T-cell (primary cell): ENCODE measurements around the gene KNTC1. TPM values are rescaled to one million over a fixed set of nuclear protein-coding genes. Genes with fewer than 3 reads are reported as not detected.
"Not testable (repeated sequence)": the region's sequence is repeated elsewhere in the genome, so short reads cannot be mapped to it uniquely, and the experiment has no call there.

Source experiments
- ATAC-seq, 4 experiments: fragments of 200-7000 bp in 3 of 4; fragments of 150-1000 bp in 1 of 4; cut with Tn5 transposase; replicated peaks in 1 of 4; 1 replicate in 3 of 4; 2 replicates in 1 of 4; pipeline ENCODE4 v1.10.0; 2021; ENCODE audit warnings: moderate library complexity in 3 of 4, mild to moderate bottlenecking in 2 of 4, moderate number of reproducible peaks in 1 of 4
- CTCF ChIA-PET, 2 donors: fragments of 300-600 bp; sonication (Branson Sonifier 250); formaldehyde crosslinking; loops; one replicate each; lab custom pipeline; 2022; ENCODE audit warnings: antibody characterized with exemption in 2 of 2; lab: Charles Lee
- POLR2A ChIA-PET, 2 donors: fragments of 300-600 bp; sonication (Branson Sonifier 250); formaldehyde crosslinking; loops; one replicate each; lab custom pipeline; 2022; ENCODE audit warnings: antibody characterized with exemption in 2 of 2; lab: Charles Lee
- DNase-seq, 35 experiments: peaks; one replicate each; pipeline versions ENCODE4 v3.0.0 to v3.0.0-alpha.2; 2013 to 2023
- H3K27ac ChIP-seq: one replicate; pipeline ENCODE4 v1.5.1; 2013; ENCODE audit warnings: low read length
- H3K27me3 ChIP-seq, 2 experiments: replicated peaks in 1 of 2; 1 replicate in 1 of 2; 2 replicates in 1 of 2; pipeline versions ENCODE4 v1.6.1 to v1.7.0; 2013; ENCODE audit warnings: low read length in 1 of 2, mixed read lengths in 1 of 2; ENCODE audit not compliant: control insufficient read depth in 2 of 2, insufficient read depth in 2 of 2; ENCODE audit errors: extremely low read depth in 1 of 2
- H3K36me3 ChIP-seq, 2 donors: 1 replicate in 1 of 2; 2 replicates in 1 of 2; pipeline versions ENCODE4 v1.6.1 to v1.7.0; 2013; ENCODE audit warnings: low read length in 1 of 2; ENCODE audit not compliant: control insufficient read depth in 2 of 2, insufficient read depth in 1 of 2; ENCODE audit errors: extremely low read depth in 1 of 2
- H3K4me1 ChIP-seq, 2 experiments: 1 replicate in 1 of 2; 2 replicates in 1 of 2; pipeline versions ENCODE4 v1.6.1 to v1.7.0; 2013; ENCODE audit warnings: low read length in 2 of 2, mixed read lengths in 1 of 2; ENCODE audit not compliant: insufficient read depth in 2 of 2, control insufficient read depth in 1 of 2; ENCODE audit errors: extremely low read depth in 1 of 2
- H3K4me3 ChIP-seq, 2 donors: 1 replicate in 1 of 2; 2 replicates in 1 of 2; pipeline versions ENCODE4 v1.5.1 to v1.7.0; 2013; ENCODE audit warnings: mild to moderate bottlenecking in 2 of 2, low read length in 1 of 2, moderate library complexity in 1 of 2; ENCODE audit not compliant: control insufficient read depth in 1 of 2; ENCODE audit errors: extremely low read depth in 1 of 2
- H3K9me3 ChIP-seq: 2 replicates; pipeline ENCODE4 v1.7.0; 2013
- H3K27ac Mint-ChIP-seq, 2 donors: one replicate each; pipeline ENCODE4 v1.8.0; 2020 to 2021; ENCODE audit warnings: mild to moderate bottlenecking in 2 of 2, mixed read lengths in 2 of 2
- H3K27me3 Mint-ChIP-seq, 2 donors: one replicate each; pipeline ENCODE4 v1.8.0; 2021 to 2022; ENCODE audit warnings: mixed read lengths in 2 of 2
- H3K36me3 Mint-ChIP-seq: one replicate; pipeline ENCODE4 v1.8.0; 2021; ENCODE audit warnings: mixed read lengths
- H3K4me1 Mint-ChIP-seq, 3 donors: one replicate each; pipeline ENCODE4 v1.8.0; 2020 to 2022; ENCODE audit warnings: mixed read lengths in 3 of 3, mild to moderate bottlenecking in 1 of 3
- H3K4me3 Mint-ChIP-seq, 3 donors: one replicate each; pipeline ENCODE4 v1.8.0; 2020 to 2022; ENCODE audit warnings: mild to moderate bottlenecking in 3 of 3, mixed read lengths in 3 of 3, moderate library complexity in 3 of 3
- H3K9me3 Mint-ChIP-seq, 3 donors: one replicate each; pipeline ENCODE4 v1.8.0; 2020 to 2022; ENCODE audit warnings: mixed read lengths in 3 of 3
- WGBS: methylation state at CpG from one replicate; pipeline ENCODE4 v1.1.5; 2013; ENCODE audit warnings: missing lambda C conversion rate; ENCODE audit not compliant: insufficient coverage; 5-methylcytosine and 5-hydroxymethylcytosine counted together
- total RNA-seq, 35 experiments: library from RNA in 6 of 35; stranded (reverse) in 6 of 35; fragments of 120-200 nt in 1 of 35; gene quantifications; one replicate each; pipeline versions ENCODE4 v1.2.1 to v1.2.4 and lab custom pipeline; 2013 to 2026

KNTC1 gene
- total RNA-seq, 5 donors from 2014 or later (not counting 1 experiment from before 2014, with no cell fraction given): 26.2 to 35.7 (median 29.2) TPM

GRCh38 chr12:122563361-122563760 is 36.3 kb downstream of the KNTC1 start:
- Histone ChIP-seq H3K9me3 (no peaks in the 10 kb centered on the region), H3K4me1 (no peaks in the 10 kb centered on the region), H3K4me3 (no peak overlapping the region), H3K27ac (no peak overlapping the region), H3K36me3 (peaks cover 0 to 14% of the 10 kb centered on the region in 2 donors), H3K27me3 (no peaks in the 10 kb centered on the region)
- Mint-ChIP-seq H3K36me3 (peaks cover 19% of the 10 kb centered on the region), H3K4me3 (no peak overlapping the region), H3K9me3 (no peaks in the 10 kb centered on the region), H3K27me3 (no peaks in the 10 kb centered on the region), H3K27ac (no peak overlapping the region), H3K4me1 (no peaks in the 10 kb centered on the region)
- WGBS: no CpG with 5 or more reads among the region's 4 CpGs
- ATAC-seq: no peak
- CTCF ChIA-PET: no interaction called here
- no peak for DNase-seq
- POLR2A ChIA-PET: no interaction called here

GRCh38 chr12:122566816-122567215 is 39.8 kb downstream of the KNTC1 start:
- H3K9me3 ChIP-seq, ATAC-seq, H3K4me3 Mint-ChIP-seq, H3K4me3 ChIP-seq, DNase-seq, H3K27ac Mint-ChIP-seq, H3K4me1 ChIP-seq, H3K4me1 Mint-ChIP-seq, H3K27me3 Mint-ChIP-seq, H3K9me3 Mint-ChIP-seq, H3K27me3 ChIP-seq, CTCF ChIA-PET, H3K27ac ChIP-seq: not testable (repeated sequence)
- POLR2A ChIA-PET: interaction anchor here in 1 of 2 donors (0.6 kb wide), 1 partner anchor 9 kb away, joined by 3 read pairs; no protein-coding TSS in a partner anchor
- 100% methylated on average over 4 of the region's 5 CpGs for WGBS
- H3K36me3 ChIP-seq: peaks cover 3 to 18% of the 10 kb centered on the region in 2 donors
- H3K36me3 Mint-ChIP-seq: peaks cover 15% of the 10 kb centered on the region

DNA sequence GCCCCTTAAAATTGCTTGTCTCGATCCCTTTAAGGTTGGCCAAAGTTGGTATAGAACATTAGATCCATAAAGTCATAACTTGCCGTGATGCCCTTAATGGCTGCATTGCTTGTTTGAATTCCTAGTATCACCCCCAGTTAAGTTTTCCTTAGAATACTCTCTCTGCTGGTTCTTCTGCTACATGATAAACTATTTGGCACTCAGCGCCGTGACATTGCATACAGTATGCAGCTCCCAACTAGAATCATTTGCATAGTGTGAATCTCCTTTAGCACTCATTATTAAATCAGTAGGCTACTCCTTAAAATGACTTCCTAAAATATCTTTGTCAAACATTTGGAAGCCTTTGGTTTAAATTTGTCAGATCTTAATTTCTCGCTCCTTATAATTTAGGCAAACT is 42.2 kb downstream of the KNTC1 start:
- Histone ChIP-seq H3K36me3 (peaks cover 3 to 27% of the 10 kb centered on the region in 2 donors), H3K27ac (no peak overlapping the region), H3K4me1 (no peaks in the 10 kb centered on the region), H3K27me3 (no peaks in the 10 kb centered on the region), H3K4me3 (no peak overlapping the region), H3K9me3 (no peaks in the 10 kb centered on the region)
- CTCF ChIA-PET: no interaction called here
- POLR2A ChIA-PET: no interaction called here
- Mint-ChIP-seq H3K27ac (no peak overlapping the region), H3K4me1 (no peaks in the 10 kb centered on the region), H3K27me3 (no peaks in the 10 kb centered on the region), H3K9me3 (no peaks in the 10 kb centered on the region), H3K36me3 (peaks cover 19% of the 10 kb centered on the region), H3K4me3 (no peak overlapping the region)
- DNase-seq (no peak), ATAC-seq (no peak)
- WGBS: 93% methylated on average over 3 of the region's 5 CpGs

- H3K9me3 Mint-ChIP-seq, H3K4me1 Mint-ChIP-seq, DNase-seq, H3K9me3 ChIP-seq, H3K4me3 Mint-ChIP-seq, POLR2A ChIA-PET, H3K4me1 ChIP-seq, H3K27me3 Mint-ChIP-seq, H3K27me3 ChIP-seq, ATAC-seq, H3K4me3 ChIP-seq, H3K27ac ChIP-seq, H3K27ac Mint-ChIP-seq: not testable (repeated sequence)
- 83% methylated on average over 2 of the region's 3 CpGs for WGBS
- peaks cover 19% of the 10 kb centered on the region for H3K36me3 Mint-ChIP-seq
- CTCF ChIA-PET: interaction anchor here in 1 of 2 donors (0.6 kb wide), 1 partner anchor 15 kb away, joined by 4 read pairs; no protein-coding TSS in a partner anchor
- H3K36me3 ChIP-seq: peaks cover 3 to 23% of the 10 kb centered on the region in 2 donors
Measured at GRCh38 chr12:122570006-122570405, 43.0 kb downstream of the KNTC1 start.

DNA sequence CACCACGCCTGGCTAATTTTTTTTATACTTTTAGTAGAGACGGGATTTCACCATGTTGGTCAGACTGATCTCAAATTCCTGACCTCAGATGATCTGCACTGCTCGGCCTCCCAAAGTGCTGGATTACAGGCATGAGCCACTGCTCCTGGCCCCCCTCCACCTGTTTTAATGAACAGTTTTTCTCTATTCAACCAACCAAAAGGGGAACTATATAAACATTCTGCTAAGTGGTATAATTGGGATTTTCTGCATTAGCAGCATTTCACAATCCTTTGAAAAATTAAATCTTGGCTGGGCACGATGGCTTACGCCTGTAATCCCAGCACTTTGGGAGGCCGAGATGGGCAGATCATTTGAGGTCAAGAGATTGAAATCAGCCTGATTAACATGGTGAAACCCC is 44.8 kb downstream of the KNTC1 start:
- CTCF ChIA-PET: interaction anchor here in 1 of 2 donors (0.6 kb wide), 1 partner anchor 52 kb away, joined by 3 read pairs; no protein-coding TSS in a partner anchor
- no peak overlapping the region for H3K4me3 ChIP-seq
- H3K4me1 ChIP-seq: no peaks in the 10 kb centered on the region
- ATAC-seq (no peak), DNase-seq (no peak)
- Mint-ChIP-seq H3K27me3 (no peaks in the 10 kb centered on the region), H3K4me1 (no peaks in the 10 kb centered on the region), H3K36me3 (peaks cover 30% of the 10 kb centered on the region), H3K4me3 (no peak overlapping the region), H3K9me3 (no peaks in the 10 kb centered on the region), H3K27ac (no peak overlapping the region)
- no CpG with 5 or more reads among the region's 6 CpGs for WGBS
- no peaks in the 10 kb centered on the region for H3K9me3 ChIP-seq
- POLR2A ChIA-PET: interaction anchor here in 1 of 2 donors (0.6 kb wide), 1 partner anchor 303 kb away, joined by 5 read pairs; no protein-coding TSS in a partner anchor
- no peak overlapping the region for H3K27ac ChIP-seq
- H3K27me3 ChIP-seq: no peaks in the 10 kb centered on the region
- H3K36me3 ChIP-seq: peaks cover 9 to 30% of the 10 kb centered on the region in 2 donors

DNA sequence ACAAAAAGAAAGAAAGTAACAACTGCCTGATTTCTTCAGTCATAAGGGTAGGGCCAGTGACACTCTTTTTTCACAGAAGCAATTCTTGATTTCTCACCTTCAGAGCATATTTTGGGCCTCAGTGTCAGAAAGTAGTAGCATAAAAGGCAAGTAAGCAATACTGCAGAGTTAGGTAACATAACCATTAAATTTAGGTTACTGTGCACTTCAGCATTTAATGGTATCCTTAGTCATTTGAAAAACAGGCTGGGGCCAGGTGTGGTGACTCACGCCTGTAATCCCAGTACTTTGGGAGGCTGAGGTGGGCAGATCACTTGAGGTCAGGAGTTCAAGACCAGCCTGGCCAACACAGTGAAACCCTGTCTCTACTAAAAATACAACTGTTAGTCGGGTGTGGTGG is 56.2 kb downstream of the KNTC1 start:
- POLR2A ChIA-PET: interaction anchor here in 1 of 2 donors (0.6 kb wide), 1 partner anchor 142 kb away, joined by 6 read pairs; no protein-coding TSS in a partner anchor
- H3K9me3 Mint-ChIP-seq, H3K27me3 Mint-ChIP-seq, H3K4me3 Mint-ChIP-seq, H3K4me3 ChIP-seq, H3K27me3 ChIP-seq, H3K4me1 Mint-ChIP-seq, H3K4me1 ChIP-seq, CTCF ChIA-PET, ATAC-seq, H3K27ac ChIP-seq, H3K9me3 ChIP-seq, DNase-seq, H3K27ac Mint-ChIP-seq: not testable (repeated sequence)
- peaks cover 31% of the 10 kb centered on the region for H3K36me3 Mint-ChIP-seq
- no CpG with 5 or more reads among the region's 2 CpGs for WGBS
- H3K36me3 ChIP-seq: peaks cover 5 to 27% of the 10 kb centered on the region in 2 donors
